HepG2 (cell line): ENCODE data around the gene SYVN1. TPM values are rescaled to one million over a fixed set of nuclear protein-coding genes. Genes with fewer than 3 reads are reported as not detected.

Experiments used
- FOXK1 ChIP-seq: sonication (generic); formaldehyde crosslinking; IDR thresholded peaks from 2 replicates; pipeline ENCODE4 v1.4.0; 2020; ENCODE audit warnings: low read depth, missing genetic modification reagents, borderline replicate concordance
- IRF2 ChIP-seq: IDR thresholded peaks from 2 replicates; pipeline ENCODE4 v1.6.1; 2018; ENCODE audit warnings: missing genetic modification reagents, missing compliant biosample characterization
- NKX3-1 ChIP-seq: sonication (generic); formaldehyde crosslinking; IDR thresholded peaks from 2 replicates; pipeline ENCODE4 v1.5.0; 2020; ENCODE audit warnings: missing genetic modification reagents
- TARDBP ChIP-seq: sonication (generic); formaldehyde crosslinking; IDR thresholded peaks from 2 replicates; pipeline ENCODE4 v1.8.0; 2022; ENCODE audit warnings: mild to moderate bottlenecking, missing genetic modification reagents
- THAP8 ChIP-seq: sonication (generic); formaldehyde crosslinking; IDR thresholded peaks from 2 replicates; pipeline ENCODE4 v1.5.1; 2020; ENCODE audit warnings: missing genetic modification reagents, mild to moderate bottlenecking, borderline replicate concordance
- ZBED4 ChIP-seq: sonication (generic); formaldehyde crosslinking; IDR thresholded peaks from 2 replicates; pipeline ENCODE4 v1.4.0; 2020; ENCODE audit warnings: missing genetic modification reagents, borderline replicate concordance
- ZBTB40 ChIP-seq, 2 experiments: fragments of 450-650 bp in 1 of 2; sonication (generic) in 1 of 2; formaldehyde crosslinking in 1 of 2; IDR thresholded peaks; 2 replicates each; pipeline versions ENCODE4 v1.6.1 to v1.8.0; 2016 to 2022; ENCODE audit warnings: antibody characterized with exemption in 1 of 2, mild to moderate bottlenecking in 1 of 2, missing genetic modification reagents in 1 of 2
- ZNF331 ChIP-seq: sonication (generic); formaldehyde crosslinking; IDR thresholded peaks from 2 replicates; pipeline ENCODE4 v1.4.0; 2020; ENCODE audit warnings: missing genetic modification reagents
- ZNF337 ChIP-seq: sonication (generic); formaldehyde crosslinking; IDR thresholded peaks from 2 replicates; pipeline ENCODE4 v1.5.1; 2020; ENCODE audit warnings: missing genetic modification reagents, low read depth, mild to moderate bottlenecking, borderline replicate concordance
- ZNF382 ChIP-seq: sonication (generic); formaldehyde crosslinking; IDR thresholded peaks from 2 replicates; pipeline ENCODE4 v1.5.0; 2020; ENCODE audit warnings: missing genetic modification reagents, mild to moderate bottlenecking, borderline replicate concordance
- ZNF512 ChIP-seq: sonication (generic); formaldehyde crosslinking; IDR thresholded peaks from 2 replicates; pipeline ENCODE4 v1.4.0; 2020; ENCODE audit warnings: mild to moderate bottlenecking, missing genetic modification reagents
- polyA plus RNA-seq, 8 experiments: library from polyadenylated mRNA; depleted of rRNA in 3 of 8; stranded (reverse) in 7 of 8; unstranded in 1 of 8; fragments of >200 nt; fragmentation: Illumina TruSeq in 4 of 8; extraction: Trizol in 4 of 8; gene quantifications; 2 replicates each; pipeline versions ENCODE4 v1.2.1 to v1.2.3, GENCODE V29; 2011 to 2016; ENCODE audit warnings: low read depth in 4 of 8, missing spikeins in 1 of 8, mixed read lengths in 1 of 8; ENCODE audit not compliant: insufficient read depth in 1 of 8
- total RNA-seq, 5 experiments: library from RNA; depleted of rRNA; stranded (reverse); fragments of >200 nt; fragmentation: Illumina TruSeq; extraction: Trizol; gene quantifications; 2 replicates each; pipeline ENCODE4 v1.2.3, GENCODE V29; 2016; ENCODE audit warnings: low read depth in 1 of 5

SYVN1 gene
- total and polyA plus RNA-seq, 2 of the 13 experiments (the other 11 are each of a cell fraction or from before 2014, with no cell fraction given), result 10.3 to 22.5 TPM

- peak; percentile 100 for TF ChIP-seq ZBTB40 (IDR thresholded peaks at IDR 0.05)
- peak; percentile 100 for TF ChIP-seq ZBTB40 (CRISPR knock-in tag; IDR thresholded peaks at IDR 0.05)
- TF ChIP-seq FOXK1 (CRISPR knock-in tag), result peak; percentile 96
- peak; percentile 63 for TF ChIP-seq ZBED4 (CRISPR knock-in tag)
- TF ChIP-seq ZNF331 (CRISPR knock-in tag), result peak; percentile 83
- TF ChIP-seq ZNF512, result no peak
- TF ChIP-seq ZNF337 (CRISPR knock-in tag), result no peak
- no peak for TF ChIP-seq ZNF382 (CRISPR knock-in tag)
- TF ChIP-seq TARDBP (CRISPR knock-in tag), result peak; percentile 94
- peak; percentile 98; the same call in 1 of the 2 replicates for TF ChIP-seq IRF2
- no peak for TF ChIP-seq THAP8 (CRISPR knock-in tag)
- TF ChIP-seq NKX3-1 (CRISPR knock-in tag), result peak; percentile 65
These were observed 38.1 kb downstream of the SYVN1 start, which contains the start of gene VPS51 (continued) for GRCh38 chr11:65095974-65096806.
